Smooth muscle cell (in vitro differentiated cells): ENCODE data around the gene SOX21. TPM values are rescaled to one million over a fixed set of nuclear protein-coding genes. Genes with fewer than 3 reads are reported as not detected.

Experiments used
- DNase-seq: peaks from one replicate; lab custom pipeline; 2025; ENCODE audit not compliant: unreplicated experiment; lab: John Stamatoyannopoulos, UW
- H2AFZ ChIP-seq: fragments of 200-600 bp; sonication (generic); 2 replicates; pipeline ENCODE4 v1.6.0; 2016; ENCODE audit warnings: antibody characterized with exemption, low read depth, mild to moderate bottlenecking
- H3F3A ChIP-seq: fragments of 200-600 bp; sonication (generic); 2 replicates; pipeline ENCODE4 v1.6.0; 2017; ENCODE audit warnings: antibody characterized with exemption, low read depth
- H3K27ac ChIP-seq: fragments of 200-600 bp; sonication (generic); 2 replicates; pipeline ENCODE4 v1.5.1; 2016; ENCODE audit warnings: low read depth, mild to moderate bottlenecking
- H3K27me3 ChIP-seq: fragments of 200-600 bp; sonication (generic); 2 replicates; pipeline ENCODE4 v1.6.1; 2016; ENCODE audit warnings: low read depth, mild to moderate bottlenecking
- H3K36me3 ChIP-seq: fragments of 200-600 bp; sonication (generic); 2 replicates; pipeline ENCODE4 v1.5.1; 2016; ENCODE audit warnings: low read depth
- H3K4me1 ChIP-seq: fragments of 200-600 bp; sonication (generic); 2 replicates; pipeline ENCODE4 v1.5.1; 2016; ENCODE audit warnings: low read depth
- H3K4me2 ChIP-seq: fragments of 200-600 bp; sonication (generic); 2 replicates; pipeline ENCODE4 v1.6.0; 2016; ENCODE audit warnings: mild to moderate bottlenecking
- H3K4me3 ChIP-seq: fragments of 200-600 bp; sonication (generic); 2 replicates; pipeline ENCODE4 v1.5.1; 2016; ENCODE audit warnings: mild to moderate bottlenecking
- H3K79me2 ChIP-seq: fragments of 200-600 bp; sonication (generic); 2 replicates; pipeline ENCODE4 v1.6.0; 2016; ENCODE audit warnings: low read depth, mild to moderate bottlenecking
- H3K9ac ChIP-seq: fragments of 200-600 bp; sonication (generic); 2 replicates; pipeline ENCODE4 v1.6.0; 2016; ENCODE audit warnings: low read depth
- H3K9me3 ChIP-seq: fragments of 200-600 bp; sonication (generic); replicated peaks from 2 replicates; pipeline ENCODE4 v1.5.1; 2016; ENCODE audit warnings: low read depth
- H4K20me1 ChIP-seq: fragments of 200-600 bp; sonication (generic); 2 replicates; pipeline ENCODE4 v1.6.0; 2016; ENCODE audit warnings: low read depth
- CTCF ChIP-seq: fragments of 200-600 bp; sonication (generic); IDR thresholded peaks from 2 replicates; pipeline ENCODE4 v1.5.1; 2017; ENCODE audit warnings: borderline replicate concordance, mild to moderate bottlenecking, antibody characterized with exemption; ENCODE audit not compliant: insufficient read depth, poor library complexity, severe bottlenecking
- WGBS: methylation state at CpG from one replicate; pipeline ENCODE4 v1.1.7; 2016; ENCODE audit warnings: low lambda C conversion rate; 5-methylcytosine and 5-hydroxymethylcytosine counted together
- polyA plus RNA-seq: library from polyadenylated mRNA; unstranded; fragments of >200 nt; fragmentation: Nextera tagmentation; extraction: Ambion mirVana; gene quantifications from 2 replicates; pipeline ENCODE4 v1.2.1, GENCODE V29; 2016
- total RNA-seq: library from RNA; depleted of rRNA; stranded (reverse); fragments of >200 nt; gene quantifications from 2 replicates; pipeline ENCODE4 v1.2.3, GENCODE V29; 2014

Gene SOX21
- total and polyA plus RNA-seq, 2 experiments from 2014 or later = not detected

DNA sequence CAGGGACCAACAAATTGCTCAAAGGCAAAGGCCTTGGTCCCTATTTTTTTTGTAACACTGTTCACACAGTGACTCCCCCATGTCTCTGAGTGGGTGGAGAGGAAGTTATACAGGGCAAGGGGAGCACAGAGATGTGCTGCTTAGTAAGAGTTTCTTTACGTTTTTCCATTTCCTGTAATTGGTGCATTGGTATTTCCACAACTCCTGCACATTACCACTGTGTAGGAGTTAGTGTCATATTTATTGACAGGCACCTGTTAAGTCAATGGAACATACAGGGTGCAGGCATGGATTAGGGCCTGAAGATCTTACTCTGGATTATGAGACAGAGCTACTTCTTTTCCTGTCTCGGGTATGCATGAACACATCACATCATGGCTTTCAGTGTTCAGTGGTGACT is 45.2 kb downstream of the SOX21 start:
- Histone ChIP-seq H3F3A (no peaks in the 10 kb centered on the region), H3K9me3 (no peaks in the 10 kb centered on the region), H3K27ac (no peak overlapping the region), H3K36me3 (no peaks in the 10 kb centered on the region), H2AFZ (no peak overlapping the region), H3K4me3 (no peak overlapping the region), H3K27me3 (peaks cover 53% of the 10 kb centered on the region), H3K4me1 (peaks cover 12% of the 10 kb centered on the region), H3K4me2 (no peak overlapping the region), H3K9ac (no peak overlapping the region), H3K79me2 (no peaks in the 10 kb centered on the region), H4K20me1 (no peaks in the 10 kb centered on the region)
- 88% methylated on average over 2 of the region's 2 CpGs for WGBS
- no peak for DNase-seq
- TF ChIP-seq CTCF = no peak

DNA sequence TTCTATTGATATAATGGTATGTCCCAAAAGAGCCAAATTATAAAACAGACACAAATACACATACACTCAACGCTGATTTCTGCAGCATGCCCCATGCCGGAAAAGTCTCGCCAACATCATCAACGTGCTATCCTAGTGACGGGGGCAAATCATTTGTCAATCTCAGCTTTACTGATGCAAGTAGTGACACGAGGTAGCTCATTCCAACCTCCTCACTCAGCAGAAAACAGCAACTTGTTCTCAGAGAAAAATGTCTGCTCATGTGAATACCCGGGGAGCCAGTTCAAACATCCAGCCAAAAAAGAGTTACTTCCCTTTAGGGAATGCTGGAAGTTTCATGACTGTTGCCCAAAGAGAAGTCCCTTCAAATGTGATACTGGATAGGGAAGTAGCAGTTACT is 46.3 kb downstream of the SOX21 start:
- 82% methylated on average over 7 of the region's 7 CpGs for WGBS
- H3K27me3 ChIP-seq = peaks cover 52% of the 10 kb centered on the region

DNA sequence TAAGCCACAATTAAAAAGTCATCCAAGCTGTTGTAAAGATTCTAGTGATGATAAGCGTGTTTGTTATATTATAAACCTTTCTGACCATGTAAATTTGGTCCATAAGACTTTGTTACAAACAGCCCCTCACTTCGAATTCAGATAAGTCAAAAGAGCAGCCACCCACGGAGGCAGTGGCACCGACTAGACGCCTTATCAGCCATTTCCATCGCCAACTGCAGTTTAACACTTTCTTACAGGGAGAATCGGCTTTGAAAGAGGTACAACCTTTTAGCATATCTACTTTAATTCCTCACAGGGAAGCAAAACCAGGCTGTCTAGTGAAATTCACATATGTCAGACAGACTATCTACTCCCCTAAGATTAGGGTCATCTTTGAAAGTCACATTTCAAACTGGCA is 47.5 kb downstream of the SOX21 start:
- H3K9me3 ChIP-seq = no peaks in the 10 kb centered on the region
- peaks cover 28% of the 10 kb centered on the region for H3K4me1 ChIP-seq
- H3K79me2 ChIP-seq = no peaks in the 10 kb centered on the region
- H3K27me3 ChIP-seq = peaks cover 48% of the 10 kb centered on the region
- no peaks in the 10 kb centered on the region for H3K36me3 ChIP-seq
- H3K9ac ChIP-seq = no peak overlapping the region
- no peak overlapping the region for H3K27ac ChIP-seq
- no peak for TF ChIP-seq CTCF
- no peak overlapping the region for H3K4me2 ChIP-seq
- no peaks in the 10 kb centered on the region for H3F3A ChIP-seq
- DNase-seq = no peak
- no peak overlapping the region for H2AFZ ChIP-seq
- H3K4me3 ChIP-seq = no peak overlapping the region
- 26% methylated on average over 7 of the region's 7 CpGs for WGBS
- no peaks in the 10 kb centered on the region for H4K20me1 ChIP-seq

More for the DNA sequence above, 46.3 kb downstream of the SOX21 start:
- peaks cover 22% of the 10 kb centered on the region for H3K4me1 ChIP-seq
- H3F3A ChIP-seq = no peaks in the 10 kb centered on the region
- no peak overlapping the region for H3K9ac ChIP-seq
- H3K9me3 ChIP-seq = no peaks in the 10 kb centered on the region
- no peak overlapping the region for H3K27ac ChIP-seq
- H3K36me3 ChIP-seq = no peaks in the 10 kb centered on the region
- no peak overlapping the region for H3K4me3 ChIP-seq
- no peaks in the 10 kb centered on the region for H3K79me2 ChIP-seq
- DNase-seq = no peak
- no peaks in the 10 kb centered on the region for H4K20me1 ChIP-seq
- H2AFZ ChIP-seq = no peak overlapping the region
- TF ChIP-seq CTCF = no peak
- H3K4me2 ChIP-seq = no peak overlapping the region

GRCh38 chr13:94662274-94662945 is 49.9 kb downstream of the SOX21 start:
- WGBS = 31% methylated on average over 12 of the region's 12 CpGs
- Histone ChIP-seq H3F3A (no peaks in the 10 kb centered on the region), H2AFZ (peak overlapping the region; percentile 78), H3K9ac (no peak overlapping the region), H3K27ac (no peak overlapping the region), H3K27me3 (peaks cover 48% of the 10 kb centered on the region), H3K4me2 (peak overlapping the region; percentile 79), H3K79me2 (no peaks in the 10 kb centered on the region), H3K36me3 (no peaks in the 10 kb centered on the region), H3K9me3 (no peaks in the 10 kb centered on the region), H3K4me1 (peaks cover 28% of the 10 kb centered on the region), H3K4me3 (no peak overlapping the region), H4K20me1 (no peaks in the 10 kb centered on the region)
- no peak for TF ChIP-seq CTCF
- DNase-seq = no peak
